ENCODE measurements around the gene ZBTB11. TPM values are rescaled to one million over a fixed set of nuclear protein-coding genes. Genes with fewer than 3 reads are reported as not detected.
A peak's percentile ranks its signal among the peaks of the same experiment; 100 is the strongest.

Gene ZBTB11, protein sequence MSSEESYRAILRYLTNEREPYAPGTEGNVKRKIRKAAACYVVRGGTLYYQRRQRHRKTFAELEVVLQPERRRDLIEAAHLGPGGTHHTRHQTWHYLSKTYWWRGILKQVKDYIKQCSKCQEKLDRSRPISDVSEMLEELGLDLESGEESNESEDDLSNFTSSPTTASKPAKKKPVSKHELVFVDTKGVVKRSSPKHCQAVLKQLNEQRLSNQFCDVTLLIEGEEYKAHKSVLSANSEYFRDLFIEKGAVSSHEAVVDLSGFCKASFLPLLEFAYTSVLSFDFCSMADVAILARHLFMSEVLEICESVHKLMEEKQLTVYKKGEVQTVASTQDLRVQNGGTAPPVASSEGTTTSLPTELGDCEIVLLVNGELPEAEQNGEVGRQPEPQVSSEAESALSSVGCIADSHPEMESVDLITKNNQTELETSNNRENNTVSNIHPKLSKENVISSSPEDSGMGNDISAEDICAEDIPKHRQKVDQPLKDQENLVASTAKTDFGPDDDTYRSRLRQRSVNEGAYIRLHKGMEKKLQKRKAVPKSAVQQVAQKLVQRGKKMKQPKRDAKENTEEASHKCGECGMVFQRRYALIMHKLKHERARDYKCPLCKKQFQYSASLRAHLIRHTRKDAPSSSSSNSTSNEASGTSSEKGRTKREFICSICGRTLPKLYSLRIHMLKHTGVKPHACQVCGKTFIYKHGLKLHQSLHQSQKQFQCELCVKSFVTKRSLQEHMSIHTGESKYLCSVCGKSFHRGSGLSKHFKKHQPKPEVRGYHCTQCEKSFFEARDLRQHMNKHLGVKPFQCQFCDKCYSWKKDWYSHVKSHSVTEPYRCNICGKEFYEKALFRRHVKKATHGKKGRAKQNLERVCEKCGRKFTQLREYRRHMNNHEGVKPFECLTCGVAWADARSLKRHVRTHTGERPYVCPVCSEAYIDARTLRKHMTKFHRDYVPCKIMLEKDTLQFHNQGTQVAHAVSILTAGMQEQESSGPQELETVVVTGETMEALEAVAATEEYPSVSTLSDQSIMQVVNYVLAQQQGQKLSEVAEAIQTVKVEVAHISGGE
- 10 to 100 TPM; 14.6 to 20.9 (median 16.1) TPM for total RNA-seq

DNA sequence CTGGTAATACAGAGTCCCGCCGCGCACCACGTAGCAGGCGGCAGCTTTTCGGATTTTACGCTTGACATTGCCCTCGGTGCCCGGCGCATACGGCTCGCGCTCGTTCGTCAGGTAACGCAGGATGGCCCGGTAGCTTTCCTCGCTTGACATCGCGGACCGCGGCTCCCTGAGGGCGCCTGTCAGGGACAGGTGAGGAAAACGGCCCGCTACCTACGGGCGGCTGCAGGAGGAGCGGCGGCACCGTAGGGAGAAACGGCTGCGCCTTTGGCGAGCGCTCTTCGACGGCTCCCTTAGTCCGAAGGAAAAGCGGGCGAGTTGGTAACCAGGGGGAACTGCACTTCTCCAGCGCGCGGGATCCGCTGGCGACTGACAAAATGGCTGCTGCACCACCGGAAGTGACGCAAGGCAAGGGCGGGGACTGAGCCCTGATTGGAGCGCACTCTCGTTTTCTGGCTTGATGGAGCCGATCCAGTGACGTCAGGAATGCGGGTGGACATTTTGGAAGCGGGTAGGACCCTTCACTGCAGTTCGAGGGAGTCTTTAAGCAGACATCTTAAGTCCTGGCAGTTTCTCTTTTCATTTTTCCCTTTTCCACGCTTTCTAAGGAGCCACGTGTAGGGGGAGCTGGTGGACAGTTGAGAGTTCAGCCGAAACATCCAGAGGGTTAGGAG, at the start of gene ZBTB11:
Gene ZBTB11, minus strand, starts transcription at position 368 of the 671 bp plus-strand sequence. Its CDS starts 218 bp downstream, at position 150.
- ATAC-seq = peak; percentile 96 to 98
- Histone ChIP-seq H3K27ac (peak within 1 kb of the TSS; percentile 95 to 99 (median 98)), H3K9me3 (no peaks in the 10 kb centered on the region), H3K4me1 (peaks cover 17 to 23% of the 10 kb centered on the region in 2 donors), H3K27me3 (no peaks in the 10 kb centered on the region), H3K36me3 (peaks cover 0 to 22% of the 10 kb centered on the region in 2 donors), H3K4me3 (peak within 1 kb of the TSS; percentile 86 to 100 (median 99))
- peak; percentile 99 for DNase-seq
- in situ Hi-C loops (cut with MboI; ENCODE audit: low sequenced_read_pairs in 4 of 4) (no loop called here), intact Hi-C loops (cut with DNase I; ENCODE audit: low total_unique reads) (loop anchor here (1.0 to 5.0 kb wide), 4 partner anchors 9 to 165 kb away; partner anchors contain the start of genes CEP97, PCNP, RPL24 and SENP7)
- TF ChIP-seq POLR2A (IDR thresholded peaks at IDR 0.05) = peak; percentile 88 to 92
- TF ChIP-seq, protein P1, sequence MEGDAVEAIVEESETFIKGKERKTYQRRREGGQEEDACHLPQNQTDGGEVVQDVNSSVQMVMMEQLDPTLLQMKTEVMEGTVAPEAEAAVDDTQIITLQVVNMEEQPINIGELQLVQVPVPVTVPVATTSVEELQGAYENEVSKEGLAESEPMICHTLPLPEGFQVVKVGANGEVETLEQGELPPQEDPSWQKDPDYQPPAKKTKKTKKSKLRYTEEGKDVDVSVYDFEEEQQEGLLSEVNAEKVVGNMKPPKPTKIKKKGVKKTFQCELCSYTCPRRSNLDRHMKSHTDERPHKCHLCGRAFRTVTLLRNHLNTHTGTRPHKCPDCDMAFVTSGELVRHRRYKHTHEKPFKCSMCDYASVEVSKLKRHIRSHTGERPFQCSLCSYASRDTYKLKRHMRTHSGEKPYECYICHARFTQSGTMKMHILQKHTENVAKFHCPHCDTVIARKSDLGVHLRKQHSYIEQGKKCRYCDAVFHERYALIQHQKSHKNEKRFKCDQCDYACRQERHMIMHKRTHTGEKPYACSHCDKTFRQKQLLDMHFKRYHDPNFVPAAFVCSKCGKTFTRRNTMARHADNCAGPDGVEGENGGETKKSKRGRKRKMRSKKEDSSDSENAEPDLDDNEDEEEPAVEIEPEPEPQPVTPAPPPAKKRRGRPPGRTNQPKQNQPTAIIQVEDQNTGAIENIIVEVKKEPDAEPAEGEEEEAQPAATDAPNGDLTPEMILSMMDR (IDR thresholded peaks at IDR 0.05 in 4 of 5, conservative IDR thresholded peaks at IDR 0.05 in 1 of 5) = peak in 2 of 5 experiments; percentile 32 to 35

DNA sequence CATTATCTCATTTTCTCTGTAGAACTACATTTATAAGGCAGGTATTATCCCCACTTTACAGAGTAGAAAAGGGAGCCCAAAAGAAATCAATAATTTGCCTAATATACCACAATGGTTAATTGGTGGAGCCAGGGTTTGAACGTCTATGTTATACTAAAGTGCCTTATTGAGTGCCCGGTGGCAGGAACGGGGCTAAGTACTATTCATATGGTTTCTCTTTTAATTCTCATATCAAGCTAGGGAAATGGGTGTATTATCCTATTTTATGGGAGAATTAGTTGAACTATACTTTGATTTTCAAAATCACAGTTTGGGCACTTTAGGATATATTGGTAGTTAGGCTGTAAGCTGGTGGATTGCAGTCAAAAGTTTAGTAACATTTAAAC, 49.0 kb upstream of the ZBTB11 start:
- intact Hi-C loops (cut with DNase I; ENCODE audit: low total_unique reads) = loop anchor here (1.0 to 2.0 kb wide), 3 partner anchors 31 to 151 kb away; partner anchors contain the start of genes PCNP and RPL24
- TF ChIP-seq, protein P1 (IDR thresholded peaks at IDR 0.05 in 4 of 5, conservative IDR thresholded peaks at IDR 0.05 in 1 of 5) = no peak
- no peak for TF ChIP-seq POLR2A (IDR thresholded peaks at IDR 0.05)

DNA sequence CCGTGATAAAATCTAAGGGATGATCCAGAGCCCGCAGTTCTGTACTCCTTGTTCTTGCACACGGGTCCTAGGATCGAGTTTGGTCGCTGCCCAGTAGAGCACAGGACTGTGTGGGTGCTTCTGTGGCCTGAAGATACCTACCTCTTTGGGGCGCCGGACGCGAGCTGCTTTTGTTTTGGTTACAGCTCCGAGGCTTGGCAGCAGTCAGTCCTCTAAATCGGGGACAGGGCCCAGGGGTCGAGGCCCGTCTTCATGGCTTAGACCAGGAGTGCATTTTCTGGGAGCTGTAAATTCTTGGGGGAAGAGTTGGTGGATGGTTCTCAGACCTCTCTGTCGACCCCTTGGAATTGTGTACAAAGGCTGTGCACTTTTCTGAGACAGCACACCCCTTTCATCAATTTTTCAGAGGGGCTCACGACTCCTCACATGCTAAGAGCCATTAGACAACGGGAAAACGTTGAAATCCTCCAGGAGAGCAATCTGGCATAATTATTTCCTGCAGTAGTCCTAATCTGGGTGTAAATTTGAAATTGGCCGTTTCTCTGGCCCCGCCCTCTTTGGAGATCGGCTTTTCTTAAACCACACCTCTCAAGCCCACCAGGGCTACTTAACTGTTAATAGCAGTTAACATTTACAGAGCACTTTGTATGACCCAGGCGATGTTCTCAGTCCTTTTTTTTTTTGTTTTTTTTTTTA, 48.4 kb upstream of the ZBTB11 start:
- ATAC-seq (peak; percentile 14 to 16), DNase-seq (peak in 1 of 2 donors; percentile 29)
- Histone ChIP-seq H3K4me3 (peak overlapping the region; percentile 76 to 87 (median 85)), H3K27ac (peak overlapping the region; percentile 74 to 81 (median 76)), H3K9me3 (no peaks in the 10 kb centered on the region), H3K36me3 (peaks cover 0 to 27% of the 10 kb centered on the region in 2 donors), H3K27me3 (no peaks in the 10 kb centered on the region), H3K4me1 (peaks cover 10 to 32% of the 10 kb centered on the region in 2 donors)
- intact Hi-C loops (cut with DNase I; ENCODE audit: low total_unique reads) = loop anchor here (1.0 to 2.0 kb wide), 3 partner anchors 30 to 151 kb away; partner anchors contain the start of genes PCNP and RPL24
- TF ChIP-seq, protein P1 (IDR thresholded peaks at IDR 0.05 in 4 of 5, conservative IDR thresholded peaks at IDR 0.05 in 1 of 5) = no peak
- no peak for TF ChIP-seq POLR2A (IDR thresholded peaks at IDR 0.05)
- in situ Hi-C loops (cut with MboI; ENCODE audit: low sequenced_read_pairs in 4 of 4) = no loop called here

More for the DNA sequence above, 49.0 kb upstream of the ZBTB11 start:
- Histone ChIP-seq H3K27ac (no peak overlapping the region), H3K4me1 (peaks cover 10 to 29% of the 10 kb centered on the region in 2 donors), H3K36me3 (peaks cover 0 to 31% of the 10 kb centered on the region in 2 donors), H3K27me3 (no peaks in the 10 kb centered on the region), H3K9me3 (no peaks in the 10 kb centered on the region), H3K4me3 (peak overlapping the region; percentile 76 to 87 (median 85))
- DNase-seq (no peak), ATAC-seq (no peak)
- in situ Hi-C loops (cut with MboI; ENCODE audit: low sequenced_read_pairs in 4 of 4) = no loop called here

All from gastrocnemius medialis (tissue), 4 donors.